Measurements from ENCODE around the gene SIGLEC6.

GRCh38 chr19:51467864-51468544 lies 63.5 kb downstream of the SIGLEC6 start:
- TF ChIP-seq POLR2A (IDR thresholded peaks at IDR 0.05) (no peak), CTCF (IDR thresholded peaks at IDR 0.05) (no peak)

Data from testis (tissue), 2 donors.